ENCODE results near the gene ADAM10.

- no peak for TF ChIP-seq ARID4B (CRISPR knock-in tag; IDR thresholded peaks at IDR 0.05; ENCODE audit: borderline replicate concordance)
- TF ChIP-seq, protein P1, sequence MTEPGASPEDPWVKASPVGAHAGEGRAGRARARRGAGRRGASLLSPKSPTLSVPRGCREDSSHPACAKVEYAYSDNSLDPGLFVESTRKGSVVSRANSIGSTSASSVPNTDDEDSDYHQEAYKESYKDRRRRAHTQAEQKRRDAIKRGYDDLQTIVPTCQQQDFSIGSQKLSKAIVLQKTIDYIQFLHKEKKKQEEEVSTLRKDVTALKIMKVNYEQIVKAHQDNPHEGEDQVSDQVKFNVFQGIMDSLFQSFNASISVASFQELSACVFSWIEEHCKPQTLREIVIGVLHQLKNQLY (CRISPR knock-in tag; IDR thresholded peaks at IDR 0.05), result no peak
- no peak for TF ChIP-seq CTCF (IDR thresholded peaks at IDR 0.05)
- TF ChIP-seq ZNF138 (CRISPR knock-in tag; conservative IDR thresholded peaks at IDR 0.05), result no peak
- TF ChIP-seq MAX (CRISPR knock-in tag; IDR thresholded peaks at IDR 0.05), result no peak
- no peak for TF ChIP-seq CREB1 (CRISPR knock-in tag; IDR thresholded peaks at IDR 0.05)
- TF ChIP-seq SP1 (CRISPR knock-in tag; conservative IDR thresholded peaks at IDR 0.05), result no peak
- no peak for TF ChIP-seq ATF3 (CRISPR knock-in tag; conservative IDR thresholded peaks at IDR 0.05)
- no peak for TF ChIP-seq GTF2I (CRISPR knock-in tag; conservative IDR thresholded peaks at IDR 0.05)
- TF ChIP-seq, protein P2, sequence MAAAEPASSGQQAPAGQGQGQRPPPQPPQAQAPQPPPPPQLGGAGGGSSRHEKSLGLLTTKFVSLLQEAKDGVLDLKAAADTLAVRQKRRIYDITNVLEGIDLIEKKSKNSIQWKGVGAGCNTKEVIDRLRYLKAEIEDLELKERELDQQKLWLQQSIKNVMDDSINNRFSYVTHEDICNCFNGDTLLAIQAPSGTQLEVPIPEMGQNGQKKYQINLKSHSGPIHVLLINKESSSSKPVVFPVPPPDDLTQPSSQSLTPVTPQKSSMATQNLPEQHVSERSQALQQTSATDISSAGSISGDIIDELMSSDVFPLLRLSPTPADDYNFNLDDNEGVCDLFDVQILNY (CRISPR knock-in tag; IDR thresholded peaks at IDR 0.05), result no peak
- TF ChIP-seq EMX1 (CRISPR knock-in tag; IDR thresholded peaks at IDR 0.05), result no peak
- no peak for TF ChIP-seq E2F4 (CRISPR knock-in tag; IDR thresholded peaks at IDR 0.05; ENCODE audit: borderline replicate concordance, low read depth)
Observed at GRCh38 chr15:58732625-58733363, 16.7 kb downstream of the ADAM10 start.
